ENCODE measurements around the gene ANKRD6.
"Not testable (repeated sequence)": the region's sequence is repeated elsewhere in the genome, so short reads cannot be mapped to it uniquely, and the experiment has no call there.

Gene ANKRD6

GRCh38 chr6:89602166-89602565, 169.2 kb downstream of the ANKRD6 start:
- ATAC-seq (no peak), DNase-seq (no peak)

- DNase-seq (no peak), ATAC-seq (no peak)
Observed at GRCh38 chr6:89604653-89605052, 171.7 kb downstream of the ANKRD6 start.

DNA sequence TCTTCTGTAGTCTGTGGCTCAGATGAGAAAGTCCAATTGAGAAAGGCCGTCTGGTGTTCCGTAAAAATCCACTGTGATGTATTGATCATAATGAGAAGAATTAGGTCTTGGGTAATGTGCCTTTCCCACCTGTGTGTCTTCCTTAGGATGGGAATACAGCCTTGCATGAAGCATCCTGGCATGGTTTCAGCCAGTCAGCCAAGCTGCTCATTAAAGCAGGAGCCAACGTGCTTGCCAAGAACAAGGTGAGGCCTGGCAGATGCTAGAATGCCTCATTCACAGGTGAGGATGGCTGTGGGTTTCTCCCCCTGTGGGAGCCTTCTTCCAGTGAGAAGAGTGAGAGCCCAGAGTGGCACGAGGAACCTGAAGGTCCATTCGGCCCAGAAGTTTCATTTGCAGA, 172.9 kb downstream of the ANKRD6 start:
- ATAC-seq = no peak
- no peak for DNase-seq

DNA sequence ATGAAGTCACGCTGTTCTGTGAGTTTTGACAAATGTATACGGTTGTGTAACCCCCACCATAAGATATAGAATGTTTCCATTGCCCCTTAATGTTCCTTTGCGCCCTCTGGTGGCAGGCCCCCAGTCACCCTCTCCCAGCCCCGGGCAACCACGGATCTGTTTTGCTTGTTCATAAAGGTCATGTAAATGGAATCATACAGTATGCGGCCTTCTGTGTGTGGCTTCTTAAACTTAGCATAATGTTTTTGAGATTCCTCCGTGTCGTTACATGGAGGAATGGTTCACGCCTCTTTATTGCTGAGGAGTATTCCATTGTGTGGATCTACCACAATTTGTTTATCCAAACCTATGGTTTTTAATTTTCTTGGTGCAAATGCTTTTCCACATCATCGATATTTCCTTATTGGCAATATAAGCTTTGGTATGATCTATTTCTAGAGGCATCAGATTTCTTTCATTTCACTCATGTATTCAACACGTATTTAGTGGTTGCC, 177.2 kb downstream of the ANKRD6 start:
- ATAC-seq = peak; percentile 83

DNA sequence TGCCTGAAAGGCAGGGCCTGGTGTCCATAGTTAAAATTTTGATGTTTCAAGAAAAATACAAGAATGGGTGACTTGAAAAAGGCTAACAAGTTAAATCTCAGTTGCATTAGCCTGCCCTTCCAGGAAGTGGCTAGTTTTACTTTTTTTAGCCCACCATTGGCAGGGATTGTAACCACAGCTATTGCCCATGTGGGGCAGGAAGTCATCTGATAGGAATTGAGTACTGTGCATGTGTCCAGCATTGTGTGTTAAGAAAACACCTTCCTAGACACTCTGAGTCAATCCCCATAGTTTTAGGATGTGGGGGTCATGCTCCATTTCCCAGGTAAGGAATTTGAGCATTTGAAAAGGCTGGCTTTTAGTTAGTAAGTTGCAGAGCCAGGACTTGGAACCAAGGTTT, 178.7 kb downstream of the ANKRD6 start:
- ATAC-seq (no peak), DNase-seq (no peak)

More for the DNA sequence above, 177.2 kb downstream of the ANKRD6 start:
- peak; percentile 90 for DNase-seq

DNA sequence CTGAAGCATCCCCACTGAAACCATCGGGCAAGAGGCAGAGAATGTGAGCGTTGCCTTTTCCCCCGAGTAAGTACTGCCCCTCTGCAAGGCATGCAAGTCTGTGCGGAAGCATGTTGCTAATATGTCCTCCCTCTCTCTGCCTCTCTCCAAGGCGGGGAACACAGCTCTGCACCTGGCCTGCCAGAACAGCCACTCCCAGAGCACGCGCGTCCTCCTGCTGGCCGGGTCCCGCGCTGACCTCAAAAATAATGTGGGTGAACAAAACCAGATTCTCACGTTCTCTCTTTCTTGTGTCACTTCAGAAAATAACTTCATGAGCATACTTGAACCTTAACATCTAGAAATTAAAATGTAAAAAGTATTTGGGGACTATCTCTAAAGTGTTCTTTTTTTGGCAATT, 179.2 kb downstream of the ANKRD6 start:
- DNase-seq (no peak), ATAC-seq (no peak)

DNA sequence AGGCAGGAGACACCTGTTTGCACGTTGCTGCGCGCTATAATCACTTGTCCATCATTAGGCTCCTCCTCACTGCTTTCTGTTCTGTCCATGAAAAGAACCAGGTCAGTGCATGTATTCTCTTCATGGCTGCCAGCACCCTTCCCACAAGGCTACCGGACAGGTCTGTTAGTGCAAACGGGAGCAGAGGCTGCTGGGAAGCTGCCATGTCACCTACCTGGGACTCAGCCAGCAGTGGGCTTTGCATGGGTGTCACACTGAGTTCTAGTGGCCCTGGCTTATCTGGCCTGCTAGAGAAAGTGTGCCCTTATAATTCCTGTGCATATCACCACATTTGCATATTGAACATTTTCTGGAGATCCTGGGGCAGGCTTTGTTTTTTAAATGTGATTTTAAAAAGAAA, 180.8 kb downstream of the ANKRD6 start:
- DNase-seq (no peak), ATAC-seq (no peak)

GRCh38 chr6:89615882-89616281, 182.9 kb downstream of the ANKRD6 start:
- ATAC-seq (no peak), DNase-seq (no peak)

DNA sequence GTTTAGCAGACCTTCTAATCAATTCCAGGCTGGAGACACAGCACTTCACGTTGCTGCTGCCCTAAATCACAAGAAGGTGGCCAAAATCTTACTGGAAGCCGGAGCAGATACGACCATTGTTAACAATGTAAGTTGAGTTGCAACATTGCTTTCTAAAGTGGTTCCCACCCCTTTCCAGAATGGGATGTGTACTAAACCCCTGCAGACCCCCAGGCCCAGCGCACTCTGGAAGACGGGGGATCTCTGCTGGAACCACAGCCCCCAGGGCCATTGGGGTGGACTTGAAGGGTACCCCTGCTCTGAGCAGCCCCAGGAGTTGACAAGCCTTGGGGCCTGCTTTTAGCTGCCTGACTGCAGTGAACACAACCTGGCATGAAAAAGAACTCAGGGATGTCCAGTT, 183.6 kb downstream of the ANKRD6 start:
- DNase-seq (no peak), ATAC-seq (no peak)

GRCh38 chr6:89618026-89618425, 185.1 kb downstream of the ANKRD6 start:
- ATAC-seq (no peak), DNase-seq (no peak)

GRCh38 chr6:89619567-89619966, 186.6 kb downstream of the ANKRD6 start:
- no peak for DNase-seq
- no peak for ATAC-seq

DNA sequence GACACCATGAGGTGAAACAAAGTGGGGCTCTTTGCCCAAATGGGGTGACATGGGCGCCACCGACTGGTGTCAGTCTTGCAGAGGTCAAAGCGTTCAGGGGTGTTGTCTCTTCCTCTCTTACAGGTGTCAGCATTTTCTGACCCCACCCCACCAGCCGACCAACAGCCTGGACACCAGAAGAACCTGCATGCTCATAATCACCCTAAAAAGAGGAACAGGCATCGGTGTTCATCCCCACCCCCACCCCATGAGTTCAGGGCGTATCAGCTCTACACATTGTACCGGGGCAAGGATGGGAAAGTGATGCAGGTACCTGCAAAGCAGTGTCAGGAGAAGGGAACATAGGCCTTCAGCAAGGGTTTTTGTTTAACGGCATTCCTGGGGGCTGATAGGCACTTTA, 190.8 kb downstream of the ANKRD6 start:
- no peak for ATAC-seq
- DNase-seq = no peak

- ATAC-seq (no peak), DNase-seq (no peak)
Observed at GRCh38 chr6:89630488-89630887, 197.5 kb downstream of the ANKRD6 start.

GRCh38 chr6:89636412-89636811, 203.5 kb downstream of the ANKRD6 start:
- not testable (repeated sequence) for ATAC-seq

DNA sequence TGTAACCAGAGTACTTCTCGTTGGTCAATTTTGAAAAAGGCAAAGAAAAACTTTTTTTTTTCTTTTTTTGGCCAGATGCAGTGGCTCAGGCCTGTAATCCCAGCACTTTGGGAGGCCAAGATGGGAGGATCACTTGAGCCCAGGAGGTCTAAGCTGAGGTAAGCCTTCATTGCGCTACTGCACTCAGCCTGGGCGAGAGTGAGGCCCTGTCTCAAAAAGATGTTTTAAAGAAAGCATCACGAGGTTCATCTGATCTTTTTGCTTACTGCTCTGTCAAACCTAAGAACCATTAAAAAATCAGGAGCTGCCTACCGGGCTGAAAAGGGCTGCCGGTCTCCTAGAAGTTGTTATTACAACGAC, 205.0 kb downstream of the ANKRD6 start:
- no peak for ATAC-seq
- peak; percentile 5 for DNase-seq

More at GRCh38 chr6:89636412-89636811, 203.5 kb downstream of the ANKRD6 start:
- DNase-seq = not testable (repeated sequence)

DNA sequence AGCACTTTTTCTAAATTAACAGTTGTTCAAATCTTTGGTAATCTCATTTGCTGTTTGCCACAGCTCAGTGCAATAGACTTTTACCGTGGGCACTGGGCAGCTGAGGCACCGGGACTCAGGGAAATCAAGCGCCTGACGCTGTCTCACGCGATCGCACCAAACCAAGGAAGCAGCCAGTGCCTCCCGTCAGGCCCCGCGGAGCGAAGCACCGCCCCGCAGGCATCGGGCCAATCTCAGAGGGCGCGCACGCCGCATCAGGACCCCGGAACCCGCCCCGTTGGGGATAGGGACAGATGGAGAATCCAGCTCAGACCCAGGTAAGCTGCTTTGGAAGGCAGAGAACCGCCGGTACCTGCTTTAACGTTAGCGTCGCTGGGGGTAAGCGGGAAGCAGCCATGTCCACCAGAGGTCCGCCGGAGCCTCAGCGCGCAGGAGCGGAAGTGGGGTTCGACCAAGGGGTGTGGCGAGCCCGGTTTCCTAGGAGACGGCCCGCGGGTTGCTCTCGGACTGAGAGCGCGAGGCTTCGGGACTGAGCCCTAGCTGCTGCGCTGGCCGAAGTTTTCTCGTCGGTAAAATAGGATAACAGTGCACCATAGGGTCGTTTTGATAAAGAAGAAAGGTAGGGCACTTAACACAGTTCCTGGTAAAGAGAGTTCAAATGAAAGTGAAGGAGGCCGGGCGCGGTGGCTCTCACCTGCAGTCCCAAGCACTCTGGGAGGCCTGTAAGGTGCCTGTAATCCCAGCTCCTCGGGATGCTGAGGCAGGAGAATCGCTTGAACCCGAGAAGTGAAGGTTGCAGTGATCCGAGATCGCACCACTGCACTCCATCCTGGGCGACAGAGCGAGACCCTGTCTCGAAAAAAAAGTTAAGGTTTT, 205.6 kb downstream of the ANKRD6 start, which contains the start of gene LYRM2:
Gene LYRM2 (minus strand): TSS at position 428 of the 876 bp plus-strand sequence. CDS start 31 bp downstream, at position 397.
- peak; percentile 94 for DNase-seq
- ATAC-seq = peak; percentile 98

- ATAC-seq (no peak), DNase-seq (no peak)
Observed at GRCh38 chr6:89640804-89641203, 207.9 kb downstream of the ANKRD6 start.

- not testable (repeated sequence) for DNase-seq, ATAC-seq
Observed at GRCh38 chr6:89641581-89641980, 208.6 kb downstream of the ANKRD6 start.

GRCh38 chr6:89642956-89643355, 210.0 kb downstream of the ANKRD6 start:
- DNase-seq (no peak), ATAC-seq (no peak)

DNA sequence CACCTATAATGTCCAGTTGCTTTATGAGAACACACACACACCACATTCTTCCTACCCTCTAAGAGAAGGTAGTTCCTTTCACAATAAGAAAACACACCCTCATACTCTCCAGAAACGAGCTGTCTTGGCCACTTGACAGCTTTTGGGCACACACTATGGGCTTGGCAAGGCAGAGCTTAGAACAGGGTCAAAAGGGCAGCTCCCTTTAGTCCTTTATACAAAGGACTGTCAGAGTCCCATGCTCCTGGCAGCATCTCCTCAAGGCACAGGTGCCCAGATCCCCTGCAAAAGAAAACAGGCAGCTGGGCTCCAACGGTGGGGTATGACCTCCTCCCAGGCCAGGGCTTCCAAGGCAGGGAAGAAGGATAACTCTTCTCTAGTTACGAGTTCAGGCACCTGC, 210.5 kb downstream of the ANKRD6 start:
- no peak for DNase-seq
- ATAC-seq = no peak

- DNase-seq (no peak), ATAC-seq (no peak)
Observed at GRCh38 chr6:89644864-89645263, 211.9 kb downstream of the ANKRD6 start.

DNA sequence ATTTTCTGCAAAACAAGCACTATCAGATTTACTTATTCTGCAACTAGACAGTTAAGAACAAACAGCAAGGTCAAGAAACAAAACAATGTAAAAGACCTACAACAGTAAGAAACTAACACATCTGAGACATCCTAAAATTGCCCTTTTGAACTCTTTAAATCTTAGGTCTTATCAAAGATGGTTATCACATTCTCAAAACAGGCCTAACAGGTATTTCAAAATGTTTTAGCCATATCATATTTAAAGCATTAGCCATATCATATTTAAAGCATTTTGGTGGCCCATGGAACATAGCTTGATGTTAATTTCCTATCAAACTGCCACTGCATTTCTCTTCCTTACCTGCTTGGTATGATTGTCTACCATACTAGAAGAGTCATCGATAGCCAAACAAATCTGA, 216.7 kb downstream of the ANKRD6 start:
- DNase-seq (no peak), ATAC-seq (no peak)

GRCh38 chr6:89650579-89650978, 217.6 kb downstream of the ANKRD6 start:
- ATAC-seq = no peak

DNA sequence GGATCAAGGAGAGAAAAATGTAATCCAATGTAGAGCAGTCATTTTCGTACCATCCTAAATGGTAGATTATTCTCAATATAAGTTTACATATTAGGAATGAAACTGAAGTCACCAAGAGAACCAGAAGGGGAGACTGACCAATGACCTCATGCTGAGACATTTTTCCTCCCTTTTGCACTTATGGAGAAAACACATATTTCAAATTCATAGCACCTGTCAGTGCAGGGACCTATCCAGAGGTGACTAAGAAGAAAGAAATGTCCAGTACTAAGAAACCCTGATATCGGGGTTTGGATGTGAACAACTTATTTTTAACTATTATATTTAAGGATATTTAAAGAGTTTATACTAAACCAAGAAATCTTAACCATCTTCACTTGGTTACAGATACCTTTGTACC, 222.2 kb downstream of the ANKRD6 start:
- ATAC-seq (no peak), DNase-seq (no peak)

More at GRCh38 chr6:89650579-89650978, 217.6 kb downstream of the ANKRD6 start:
- DNase-seq = no peak
